LoVo (cell line): ENCODE results near the gene CRYBA1.
"Not testable (repeated sequence)": the region's sequence is repeated elsewhere in the genome, so short reads cannot be mapped to it uniquely, and the experiment has no call there.

Experiments
- DNase-seq: peaks from one replicate; pipeline ENCODE4 v3.0.0-alpha.2; 2016; ENCODE audit warnings: low spot score

Gene CRYBA1, protein sequence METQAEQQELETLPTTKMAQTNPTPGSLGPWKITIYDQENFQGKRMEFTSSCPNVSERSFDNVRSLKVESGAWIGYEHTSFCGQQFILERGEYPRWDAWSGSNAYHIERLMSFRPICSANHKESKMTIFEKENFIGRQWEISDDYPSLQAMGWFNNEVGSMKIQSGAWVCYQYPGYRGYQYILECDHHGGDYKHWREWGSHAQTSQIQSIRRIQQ

DNA sequence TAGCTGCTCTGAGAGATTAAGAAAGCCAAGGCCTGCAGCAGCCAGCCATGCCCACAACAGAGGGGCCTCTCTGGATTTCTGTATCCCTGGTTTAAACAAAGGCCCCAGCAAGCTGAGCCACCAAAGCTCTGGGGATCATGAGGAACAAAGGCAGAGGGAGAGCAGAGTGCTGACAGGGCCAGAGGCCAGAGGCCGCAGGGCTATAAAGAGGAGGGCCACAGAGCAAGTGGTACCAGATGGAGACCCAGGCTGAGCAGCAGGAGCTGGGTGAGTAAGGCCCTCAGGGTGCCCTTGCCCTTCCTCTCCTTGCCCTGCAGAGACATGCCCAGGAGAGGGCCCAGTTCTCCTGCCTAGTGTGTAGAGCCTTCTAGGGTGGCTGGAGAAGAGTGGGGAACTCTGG lies at the start of gene CRYBA1:
TSS of gene CRYBA1 (plus strand) at position 232 of the 400 bp plus-strand sequence. CDS start at position 237, 5 bp downstream.
- DNase-seq: no peak

DNA sequence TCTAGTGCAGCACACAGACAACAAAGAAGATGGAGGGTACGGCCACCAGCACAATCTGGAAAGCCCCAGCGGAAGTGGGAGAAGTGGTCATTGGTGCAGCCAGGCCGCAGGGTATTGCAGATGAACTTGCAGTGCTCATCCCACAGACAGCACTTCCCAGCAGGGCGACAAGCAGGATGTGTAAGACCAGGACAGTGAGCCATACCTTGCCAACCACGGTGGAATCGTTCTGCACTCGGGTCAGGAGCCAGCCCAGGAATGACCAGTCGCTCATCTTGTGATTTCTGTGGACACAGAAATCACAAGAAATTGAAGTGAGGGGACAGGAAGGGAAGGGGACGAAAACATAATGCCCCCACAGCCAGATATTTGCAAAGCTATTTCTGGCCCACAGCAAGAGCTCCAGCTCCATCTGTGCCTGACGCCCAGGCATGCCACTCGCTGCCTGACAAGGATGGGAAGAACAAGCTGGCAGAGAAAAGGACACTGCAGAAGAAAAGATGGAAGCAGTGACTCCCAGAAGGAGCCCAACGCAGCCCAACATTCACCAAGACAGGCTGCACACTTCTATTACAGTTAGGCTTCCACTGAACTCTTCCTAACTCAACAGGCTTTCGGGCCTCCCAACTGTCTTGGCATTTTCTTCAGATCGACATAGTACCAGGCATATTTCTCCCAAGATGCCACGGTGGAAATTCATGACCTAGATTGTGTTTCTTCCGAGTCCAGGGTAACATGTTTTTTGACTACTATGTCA lies 49.0 kb upstream of the CRYBA1 start:
- no peak for DNase-seq

DNA sequence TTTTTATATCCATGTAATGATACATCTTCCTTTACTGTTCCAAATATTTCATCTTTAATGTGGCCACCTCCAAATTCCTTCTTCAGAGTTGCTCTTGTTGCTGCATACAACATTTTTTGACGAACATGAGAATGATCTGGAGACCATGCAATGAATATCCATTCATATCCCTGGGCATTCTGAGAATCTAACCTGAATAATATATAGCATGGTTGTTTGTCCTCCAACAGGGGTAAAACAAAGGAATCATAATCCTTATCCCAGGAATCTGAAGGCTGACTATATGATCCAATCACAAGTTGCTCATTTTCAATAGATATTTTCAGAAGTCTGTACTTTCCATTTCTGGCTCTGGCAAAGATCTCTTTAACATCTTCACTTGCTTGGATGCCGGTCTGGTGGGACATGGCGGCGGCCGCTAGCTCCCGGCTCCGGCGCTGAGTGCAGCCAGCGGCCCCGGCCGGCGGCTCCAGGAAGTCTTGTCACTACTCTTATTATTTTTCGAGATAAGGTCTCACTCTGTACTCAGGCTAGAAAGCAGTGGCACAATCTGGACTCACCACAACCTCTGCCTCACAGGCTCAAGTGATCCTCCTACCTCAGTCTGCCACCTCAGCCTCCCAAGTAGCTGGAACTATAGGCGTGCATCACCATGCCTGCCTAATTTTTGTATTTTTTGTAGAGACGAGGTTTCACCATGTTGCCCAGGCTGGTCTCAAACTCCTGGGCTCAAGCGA lies 42.4 kb upstream of the CRYBA1 start:
- not testable (repeated sequence) for DNase-seq

DNA sequence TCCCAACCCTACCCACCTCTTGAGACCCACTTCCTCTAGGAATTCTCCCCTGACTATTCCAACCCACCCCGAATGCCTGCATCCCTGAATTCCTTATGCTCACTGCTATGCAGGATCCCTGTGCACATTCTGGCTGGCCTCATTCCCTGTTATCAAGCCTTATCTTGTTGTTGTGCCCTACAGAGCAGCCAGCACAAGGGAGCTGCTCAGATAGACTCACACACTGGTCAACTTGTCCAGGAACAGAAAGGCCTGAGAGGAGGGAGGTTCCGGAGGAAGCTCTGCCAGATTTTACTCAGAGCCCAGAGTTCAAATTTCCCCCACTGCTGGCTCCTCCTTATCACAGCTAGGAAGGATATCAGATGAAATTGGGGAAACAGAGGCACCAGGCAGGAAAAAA lies 41.6 kb upstream of the CRYBA1 start:
- DNase-seq: no peak

DNA sequence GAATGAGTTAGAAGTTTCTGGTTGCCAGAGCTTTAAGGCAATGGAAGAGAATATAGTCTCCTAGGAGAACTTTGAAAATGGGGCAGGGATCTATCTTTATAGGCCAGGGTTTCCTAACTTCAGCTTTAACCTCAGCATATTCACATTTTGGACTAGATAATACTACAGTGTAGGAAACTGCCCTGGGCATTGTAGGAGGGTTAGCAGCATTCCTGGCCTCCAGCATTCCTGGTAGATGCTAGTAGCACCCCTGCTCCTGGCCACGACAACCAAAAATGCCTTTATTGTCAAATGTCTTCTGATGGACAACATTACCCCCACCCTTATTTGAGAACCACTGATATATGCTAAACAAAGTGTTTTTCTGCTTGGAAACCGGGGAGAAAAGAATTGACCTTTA lies 38.7 kb upstream of the CRYBA1 start:
- no peak for DNase-seq

DNA sequence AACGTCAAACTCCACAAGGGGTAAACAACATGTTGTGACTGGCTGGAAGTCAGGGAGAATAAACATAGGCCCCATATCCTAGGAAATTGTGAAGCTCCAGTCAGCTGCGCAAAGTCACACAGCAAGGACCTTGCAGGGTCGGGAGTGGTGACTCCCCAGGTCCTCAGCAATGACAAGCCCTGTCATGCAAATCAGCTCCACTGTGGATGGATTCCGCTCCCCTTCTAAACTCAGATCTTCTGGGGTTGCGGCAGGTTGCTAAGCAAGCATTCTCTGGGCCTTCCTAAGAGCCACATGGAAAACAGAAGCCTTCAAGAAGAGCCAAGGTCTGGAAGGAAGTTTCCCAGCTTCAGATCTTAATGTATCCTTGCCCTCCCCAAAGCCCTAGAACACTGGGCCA lies 37.6 kb upstream of the CRYBA1 start:
- no peak for DNase-seq

DNA sequence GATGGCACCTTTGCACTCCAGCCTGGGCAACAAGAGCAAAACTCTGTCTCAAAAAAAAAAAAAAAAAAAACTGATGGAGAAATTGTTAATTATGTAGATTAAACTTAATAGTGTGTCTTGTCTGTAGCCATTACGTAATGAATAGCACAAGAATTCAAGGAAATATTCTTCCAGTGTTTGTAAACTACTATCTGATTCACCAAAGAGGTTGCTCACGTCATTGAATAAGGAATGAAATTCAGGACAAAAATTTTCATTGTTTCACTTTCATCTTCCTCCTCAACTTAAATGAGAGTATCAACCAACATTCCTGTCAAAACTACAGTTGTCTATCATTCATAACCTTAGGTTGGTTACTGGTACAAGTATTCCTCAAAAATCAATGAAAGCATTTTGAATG lies 35.8 kb upstream of the CRYBA1 start:
- no peak for DNase-seq

DNA sequence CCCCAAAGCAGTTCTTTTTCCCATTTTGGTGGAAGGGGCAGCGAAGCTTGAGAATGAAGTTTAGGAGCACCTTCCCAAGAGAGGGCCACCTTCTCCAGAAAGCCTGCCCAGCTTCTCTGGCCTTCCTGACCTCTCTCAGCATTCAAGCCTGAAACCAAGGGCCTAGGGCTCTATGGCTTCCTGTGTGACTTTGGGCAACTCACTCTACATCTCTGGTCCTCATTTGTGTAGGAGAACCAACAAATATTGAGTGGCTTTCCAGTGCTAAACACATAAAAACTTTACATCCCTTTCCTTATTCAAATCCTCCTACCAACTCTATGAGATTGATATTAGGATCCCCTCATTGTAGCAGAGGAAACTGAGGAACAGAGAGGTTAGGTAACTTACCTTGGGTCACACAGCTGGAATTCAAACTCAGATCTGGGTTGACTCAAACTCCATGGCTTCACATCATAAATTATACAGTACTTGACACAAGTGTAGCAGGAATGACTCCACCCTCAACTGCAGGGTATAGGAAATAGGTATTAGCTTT lies 34.5 kb upstream of the CRYBA1 start:
- DNase-seq: no peak

DNA sequence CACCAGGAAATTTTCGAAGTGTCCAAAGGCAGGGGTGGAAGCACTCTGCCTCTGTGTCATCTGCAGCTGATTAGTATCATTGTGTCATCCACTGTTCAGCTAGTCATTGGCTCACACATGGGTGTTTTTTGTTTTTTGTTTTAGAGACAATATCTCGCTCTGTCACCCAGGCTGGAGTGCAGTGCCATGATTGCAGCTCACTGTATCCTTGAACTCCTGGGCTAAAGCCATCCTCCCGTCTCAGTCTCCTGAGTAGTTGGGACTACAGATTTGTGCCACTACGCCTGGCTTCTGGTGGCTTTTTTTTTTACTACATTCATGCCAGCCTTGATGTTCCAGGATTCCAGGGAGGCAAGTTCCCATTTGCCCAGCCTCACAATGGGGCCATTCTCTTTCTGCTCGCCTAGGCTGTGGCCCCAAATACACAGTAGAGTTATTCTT lies 34.0 kb upstream of the CRYBA1 start:
- DNase-seq: no peak

DNA sequence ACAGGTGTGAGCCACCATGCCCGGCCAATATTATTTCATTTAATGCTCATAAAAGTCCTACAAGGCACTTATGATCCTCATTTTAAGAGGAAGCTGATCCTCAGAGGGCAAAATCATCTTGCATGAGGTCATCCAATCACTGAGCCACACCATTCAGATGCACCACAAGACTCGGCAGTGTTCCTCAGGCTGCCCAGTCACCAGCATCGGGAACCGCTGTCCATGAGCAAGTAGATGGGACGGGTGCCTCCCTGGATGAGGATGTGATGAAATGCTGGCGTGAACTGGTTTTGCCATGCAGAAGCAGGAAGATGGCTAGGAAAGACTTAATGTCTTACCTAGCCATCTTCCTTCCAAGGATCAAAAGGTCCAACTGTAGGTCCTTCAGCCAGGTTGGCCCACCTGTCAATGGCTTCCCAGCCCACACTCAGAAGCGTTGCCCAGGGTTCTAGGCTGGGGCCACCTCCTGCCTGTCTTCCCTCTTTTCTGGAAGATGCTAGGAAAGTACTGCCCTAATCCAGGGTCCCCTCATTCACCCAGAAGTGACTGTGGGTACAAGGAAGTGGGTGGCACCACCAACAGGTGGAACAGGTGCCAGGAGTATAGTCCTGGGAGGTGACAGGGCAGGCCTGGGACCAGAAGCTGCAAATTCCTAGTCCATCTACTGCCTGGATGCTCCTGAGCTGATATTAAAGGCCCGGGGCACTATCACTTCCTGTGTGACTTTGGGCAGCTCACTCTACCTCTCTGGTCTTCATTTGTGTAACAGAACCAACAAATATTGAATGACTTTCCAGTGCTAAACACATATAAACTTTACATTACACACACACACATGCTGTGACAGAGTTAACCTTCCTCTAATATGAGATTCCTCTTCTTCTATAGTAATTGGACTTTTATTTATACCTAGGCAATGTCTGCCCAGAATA lies 32.2 kb upstream of the CRYBA1 start:
- no peak for DNase-seq

DNA sequence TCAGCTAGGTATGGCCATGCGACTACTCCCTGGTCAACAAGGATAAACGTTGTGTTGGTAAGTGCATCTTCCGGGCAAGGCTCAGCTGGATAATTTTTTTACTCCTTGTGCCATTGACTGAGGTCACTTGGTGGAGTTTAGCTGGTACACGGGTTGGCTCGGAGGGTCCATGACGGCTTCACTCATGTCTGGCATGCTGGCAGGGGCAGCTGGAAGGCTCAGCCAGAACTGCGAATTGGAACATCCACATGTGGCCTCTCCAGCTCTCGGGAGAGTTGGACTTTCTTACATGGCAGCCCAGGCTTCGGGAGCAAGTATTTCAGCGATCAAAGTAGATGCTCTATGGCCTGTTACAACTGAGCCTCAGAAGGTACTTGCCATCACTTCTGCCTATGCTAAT lies 31.5 kb upstream of the CRYBA1 start:
- DNase-seq: no peak

DNA sequence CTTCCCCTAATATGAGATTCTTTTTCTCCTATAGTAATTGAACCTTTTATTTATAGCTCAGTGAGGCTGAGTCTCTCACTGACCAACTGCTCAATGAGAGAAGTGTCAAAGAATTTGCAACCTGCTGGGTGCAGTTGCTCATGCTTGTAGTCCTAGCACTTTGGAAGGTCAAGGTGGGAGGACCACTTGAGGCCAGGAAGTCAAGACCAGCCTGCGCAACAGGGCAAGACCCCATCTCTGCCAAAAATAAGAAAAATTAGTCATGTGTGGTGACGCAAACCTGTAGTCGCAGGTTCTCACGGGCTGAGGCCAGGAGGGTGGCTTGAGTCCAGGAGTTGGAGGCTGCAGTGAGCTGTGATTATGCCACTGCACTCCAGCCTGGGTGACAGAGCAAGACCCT lies 30.9 kb upstream of the CRYBA1 start:
- DNase-seq: no peak

DNA sequence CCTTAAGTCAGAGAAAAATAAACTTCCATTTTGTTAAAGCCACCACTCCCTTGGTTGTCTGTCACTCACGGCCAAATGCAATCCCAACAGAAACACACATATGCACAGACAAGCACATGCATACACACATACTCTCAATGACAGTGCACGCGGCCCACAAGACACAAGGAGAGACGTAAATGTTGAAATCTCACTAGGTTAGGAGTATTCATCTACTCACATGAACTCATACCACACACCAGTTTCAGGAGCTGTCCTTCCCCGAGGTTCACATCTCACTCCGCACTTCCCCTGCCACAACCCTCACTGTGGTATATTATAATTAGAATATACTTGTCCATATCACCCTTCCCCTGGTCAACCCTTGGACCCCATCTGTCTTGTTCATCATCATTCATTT lies 30.5 kb upstream of the CRYBA1 start:
- no peak for DNase-seq

DNA sequence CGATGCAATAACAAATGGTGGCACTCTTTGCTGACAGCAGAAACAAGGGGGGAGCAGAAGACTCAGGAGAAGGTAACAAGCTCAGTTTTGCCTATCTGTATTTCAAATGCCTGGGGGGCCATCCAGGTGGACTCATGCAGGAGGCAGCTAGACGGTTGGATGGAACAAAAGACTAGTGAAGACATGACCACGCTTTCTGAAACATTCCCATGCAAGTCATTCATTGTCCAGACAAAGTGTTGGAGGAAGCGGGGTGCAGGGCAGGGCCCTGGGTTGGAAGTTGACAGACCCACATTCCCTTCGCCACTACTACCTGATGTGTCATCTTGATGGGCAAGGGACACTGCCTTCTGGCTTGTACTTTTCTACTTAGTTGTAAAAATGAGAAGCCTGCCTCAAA lies 29.8 kb upstream of the CRYBA1 start:
- DNase-seq: no peak

DNA sequence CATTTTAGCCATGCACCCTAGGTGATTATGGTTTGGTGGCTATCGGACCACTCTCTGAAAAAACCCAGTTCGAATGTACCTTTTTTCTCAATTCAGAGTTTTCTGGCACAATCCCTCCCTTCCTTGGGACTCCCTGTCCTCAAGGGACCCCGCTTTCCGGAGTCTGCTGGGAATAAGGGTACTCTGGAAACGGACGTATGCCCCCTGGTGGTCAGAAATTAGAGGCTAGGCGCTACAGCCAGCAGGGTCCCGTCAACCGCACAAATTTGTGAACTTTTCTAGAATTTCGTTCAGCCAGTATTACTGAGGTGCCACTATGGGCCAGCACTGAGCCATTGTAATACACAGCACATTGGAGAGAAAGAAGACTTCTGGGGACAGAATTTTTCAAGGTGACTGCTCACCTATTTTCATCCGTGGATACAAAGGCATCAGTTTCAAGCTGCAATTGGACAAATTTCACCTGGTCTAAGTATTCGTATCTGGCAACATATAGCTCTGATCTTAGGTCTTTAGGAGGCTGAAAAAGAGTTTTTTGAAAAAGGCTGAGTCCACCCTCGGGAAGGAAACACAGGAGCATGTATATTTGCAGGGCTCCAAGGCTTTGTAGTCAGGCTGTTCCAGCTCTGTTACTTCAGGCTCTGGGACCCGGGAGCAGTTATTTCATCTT lies 27.1 kb upstream of the CRYBA1 start:
- peak; percentile 71 for DNase-seq

DNA sequence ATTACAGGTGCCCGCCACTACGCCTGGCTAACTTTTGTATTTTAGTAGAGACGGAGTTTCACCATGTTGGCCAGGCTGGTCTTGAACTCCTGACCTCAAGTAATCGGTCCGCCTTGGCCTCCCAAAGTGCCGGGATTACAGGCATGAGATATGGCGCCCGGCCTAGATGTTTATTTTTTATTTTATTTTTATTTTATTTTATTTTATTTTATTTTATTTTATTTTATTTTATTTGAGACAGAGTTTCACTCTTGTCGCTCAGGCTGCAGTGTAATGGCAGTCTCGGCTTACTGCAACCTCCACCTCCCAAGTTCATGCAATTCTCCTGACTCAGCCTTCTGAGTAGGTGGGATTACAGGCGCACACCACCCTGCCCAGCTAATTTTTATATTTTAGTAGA lies 25.3 kb upstream of the CRYBA1 start:
- DNase-seq: not testable (repeated sequence)

DNA sequence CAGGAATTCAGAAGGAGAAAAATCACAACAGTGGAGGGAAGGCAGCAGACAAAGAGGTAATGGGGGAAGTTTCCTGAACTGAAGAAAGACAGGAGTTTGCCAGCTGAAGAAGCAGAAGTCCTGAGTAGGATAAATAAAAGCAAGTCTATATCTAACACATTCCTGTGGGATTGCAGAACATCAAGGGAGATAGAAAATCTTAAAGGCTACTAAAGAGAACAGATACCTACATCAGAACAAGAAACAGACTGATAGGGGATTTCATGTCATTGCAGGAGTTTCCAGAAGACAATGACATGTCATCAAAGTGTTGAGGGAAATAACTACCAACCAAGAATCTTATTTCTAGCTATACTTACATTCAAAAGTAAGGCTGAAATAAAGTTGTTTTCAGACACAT lies 21.3 kb upstream of the CRYBA1 start:
- DNase-seq: no peak

DNA sequence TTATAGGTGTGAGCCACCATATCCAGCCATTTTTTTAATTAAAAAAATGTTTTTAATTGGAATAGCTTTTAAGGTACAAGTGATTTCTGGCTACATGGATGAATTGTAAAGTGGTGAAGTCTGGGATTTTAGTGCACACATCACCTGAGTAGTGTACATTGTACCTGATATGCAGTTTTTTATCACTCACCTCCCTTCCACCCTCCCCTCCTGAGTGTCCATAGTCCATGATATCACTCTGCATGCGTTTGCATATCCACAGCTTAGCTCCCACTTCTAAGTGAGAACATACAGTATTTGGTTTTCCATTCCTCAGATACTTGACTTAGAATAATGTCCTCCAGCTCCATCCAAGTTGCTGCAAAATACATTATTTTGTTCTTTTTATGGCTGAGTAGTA lies 13.4 kb upstream of the CRYBA1 start:
- no peak for DNase-seq

DNA sequence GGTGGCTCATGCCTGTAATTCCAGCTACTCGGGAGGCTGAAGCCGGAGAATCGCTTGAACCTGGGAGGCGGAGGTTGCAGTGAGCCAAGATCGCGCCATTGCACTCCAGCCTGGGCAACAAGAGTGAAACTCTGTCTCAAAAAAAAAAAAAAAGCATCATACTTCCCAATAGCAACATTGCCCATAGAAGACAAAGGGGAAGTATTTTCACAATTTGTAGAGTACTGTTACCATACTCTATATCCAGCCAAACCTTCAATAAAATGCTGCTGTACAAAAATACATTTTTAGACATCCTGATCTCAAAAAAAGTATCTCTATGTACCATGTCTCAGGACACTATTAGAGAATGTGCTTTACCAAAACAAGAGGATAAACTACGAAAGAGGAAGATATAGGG lies 11.7 kb upstream of the CRYBA1 start:
- not testable (repeated sequence) for DNase-seq

DNA sequence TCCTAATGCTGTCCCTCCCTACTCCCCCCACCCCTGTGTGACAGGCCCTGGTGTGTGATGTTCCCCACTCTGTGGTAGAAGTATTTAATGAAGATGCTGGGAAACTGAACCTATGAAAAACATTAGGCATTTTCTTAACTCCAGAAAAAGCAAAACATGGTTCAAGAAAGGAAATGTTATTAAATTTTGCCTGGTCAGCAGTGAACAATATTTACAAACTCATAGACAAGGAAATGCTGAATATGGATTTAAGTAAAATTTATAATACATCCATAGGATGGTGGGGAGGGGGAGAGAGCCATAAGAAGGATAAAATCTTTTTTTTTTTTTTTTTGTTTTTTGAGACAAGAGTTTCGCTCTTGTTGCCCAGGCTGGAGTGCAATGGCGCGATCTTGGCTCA lies 10.8 kb upstream of the CRYBA1 start:
- no peak for DNase-seq

DNA sequence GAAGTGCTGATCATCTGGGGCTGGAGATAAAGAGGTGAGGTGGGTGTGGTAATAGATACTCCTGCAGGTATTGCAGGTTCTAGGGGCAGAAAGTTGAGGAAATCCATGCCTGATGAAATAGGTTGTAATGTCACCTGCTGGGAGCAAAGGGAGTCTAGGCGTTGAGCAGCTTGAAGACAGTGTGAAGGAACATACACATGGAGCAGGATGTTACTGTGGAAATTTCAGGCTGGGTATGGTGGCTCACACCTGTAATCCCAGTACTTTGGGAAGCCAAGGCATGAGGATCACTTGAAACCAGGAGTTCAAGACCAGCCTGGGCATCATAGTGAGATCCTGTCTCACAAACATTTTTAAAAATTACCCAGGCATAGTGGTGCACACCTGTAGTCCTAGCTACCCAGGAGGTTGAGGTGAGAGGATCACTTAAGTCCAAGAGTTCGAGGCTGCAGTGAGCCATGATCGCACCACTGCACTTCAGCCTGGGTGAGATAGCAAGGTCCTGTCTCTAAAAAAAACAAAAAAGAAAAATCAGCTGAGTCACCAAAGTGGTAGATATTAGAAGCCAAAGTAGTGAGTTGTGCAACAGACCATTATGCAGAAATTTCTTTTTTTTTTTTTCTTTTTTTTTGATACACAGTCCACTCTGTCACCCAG lies 9.1 kb upstream of the CRYBA1 start:
- peak; percentile 62 for DNase-seq
